H1 (cell line): Measurements from ENCODE around the gene LYVE1. TPM values are rescaled to one million over a fixed set of nuclear protein-coding genes. Genes with fewer than 3 reads are reported as not detected.

Experiments used
- CHD2 ChIP-seq: IDR thresholded peaks from 2 replicates; pipeline ENCODE4 v1.6.1; 2012; ENCODE audit warnings: low read length, improper control_type of control experiment
- CREB1 ChIP-seq: IDR thresholded peaks from 2 replicates; pipeline ENCODE4 v1.6.1; 2012; ENCODE audit warnings: inconsistent platforms
- KDM5A ChIP-seq: fragments of 200-600 bp; IDR thresholded peaks from 2 replicates; pipeline ENCODE4 v1.7.1; 2012; ENCODE audit warnings: mild to moderate bottlenecking, low read length, inconsistent platforms, mixed read lengths
- NANOG ChIP-seq: IDR thresholded peaks from 2 replicates; pipeline ENCODE4 v1.6.1; 2011; ENCODE audit warnings: low read length, low read depth, mild to moderate bottlenecking, inconsistent platforms; ENCODE audit not compliant: insufficient read depth, poor library complexity, severe bottlenecking
- polyA plus RNA-seq, 7 experiments: library from polyadenylated mRNA; depleted of rRNA in 3 of 7; stranded (reverse) in 5 of 7; unstranded in 2 of 7; fragments of >200 nt in 5 of 7; fragments of 200-250 nt in 2 of 7; gene quantifications; 1 replicate in 5 of 7; 2 replicates in 1 of 7; 4 replicates in 1 of 7; pipeline versions ENCODE4 v1.2.1 to v1.2.3, GENCODE V29; 2011 to 2013; ENCODE audit warnings: missing spikeins in 2 of 7, mixed read lengths in 2 of 7
- total RNA-seq: library from RNA; stranded (reverse); fragmentation: NEBNext Ultra II Directional; extraction: Animal tissue kit (Norgen Biotek cat#: 25700); gene quantifications from 2 replicates; pipeline ENCODE4 v1.2.1, GENCODE V29; 2021
- TF ChIP-seq, protein P1 (sequence below): IDR thresholded peaks from 2 replicates; pipeline ENCODE4 v1.6.1; 2011; ENCODE audit warnings: low read depth, mild to moderate bottlenecking, low read length; ENCODE audit not compliant: insufficient read depth

The LYVE1 gene
- total and polyA plus RNA-seq, 2 of the 8 experiments (the other 6 are each of a cell fraction or from before 2014, with no cell fraction given), result 0.09 TPM; not detected in 1

DNA sequence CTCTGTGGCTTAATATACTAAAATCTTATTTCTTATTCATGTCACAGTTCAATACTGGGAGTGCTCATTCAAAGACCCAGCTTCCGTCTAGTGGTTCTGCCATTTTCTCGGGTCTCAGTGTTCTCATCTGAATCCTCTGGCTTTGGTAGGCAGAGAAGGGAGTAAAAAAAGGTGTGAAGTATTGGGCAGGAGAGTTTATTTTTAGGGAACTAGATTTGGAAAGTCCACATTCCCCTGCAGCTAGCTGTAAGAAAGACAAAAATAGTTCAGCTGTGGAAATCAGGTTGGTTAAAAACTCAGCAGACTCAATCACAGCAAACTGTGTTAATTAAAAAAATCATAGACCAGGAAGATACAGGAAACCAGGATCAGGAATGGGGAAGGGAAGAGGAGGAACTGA is 4.1 kb upstream of the LYVE1 start (continued):
- TF ChIP-seq, protein P1, sequence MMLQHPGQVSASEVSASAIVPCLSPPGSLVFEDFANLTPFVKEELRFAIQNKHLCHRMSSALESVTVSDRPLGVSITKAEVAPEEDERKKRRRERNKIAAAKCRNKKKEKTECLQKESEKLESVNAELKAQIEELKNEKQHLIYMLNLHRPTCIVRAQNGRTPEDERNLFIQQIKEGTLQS, result no peak
- no peak for TF ChIP-seq KDM5A
- TF ChIP-seq NANOG, result no peak
- TF ChIP-seq CREB1, result no peak
- no peak for TF ChIP-seq CHD2
